GM12892 (cell line): ENCODE measurements around the gene SPECC1L.

ENCODE experiments used
- POLR2A ChIP-seq: IDR thresholded peaks from 2 replicates; pipeline ENCODE4 v1.6.1; 2011; ENCODE audit warnings: low read depth, low read length, control low read depth
- POLR2AphosphoS5 ChIP-seq: IDR thresholded peaks from 2 replicates; pipeline ENCODE4 v1.6.1; 2011; ENCODE audit warnings: low read depth, low read length, control low read depth

GRCh38 chr22:24403346-24403745 lies 132.7 kb downstream of the SPECC1L start:
- TF ChIP-seq POLR2AphosphoS5: no peak
- TF ChIP-seq POLR2A: no peak
